B cell (primary cell): ENCODE measurements around the gene MRRF.

Source experiments
- CTCF ChIP-seq: fragments of 200-600 bp; IDR thresholded peaks from one replicate; pipeline ENCODE4 v1.8.0; 2022; ENCODE audit warnings: antibody characterized with exemption, mild to moderate bottlenecking
- EZH2 ChIP-seq: IDR thresholded peaks from 2 replicates; pipeline ENCODE4 v1.6.1; 2012; ENCODE audit warnings: borderline replicate concordance, low read depth, mild to moderate bottlenecking, moderate library complexity, low read length; ENCODE audit not compliant: insufficient read depth, poor library complexity, severe bottlenecking

GRCh38 chr9:122258886-122259415 is 5.7 kb upstream of the MRRF start:
- TF ChIP-seq CTCF (no peak), EZH2 (no peak)
